Activated CD8-positive, alpha-beta memory T cell treated with anti-CD3 and anti-CD28 coated beads, Interleukin-2, amount 50 U/mL, for 48 hours (primary cell): Measurements from ENCODE around the gene PDCD6IP.
"Not testable (repeated sequence)": the region's sequence is repeated elsewhere in the genome, so short reads cannot be mapped to it uniquely, and the experiment has no call there.

ENCODE experiments used
- DNase-seq: peaks from one replicate; pipeline ENCODE4 v3.0.0-alpha.2; 2020

Gene PDCD6IP

DNA sequence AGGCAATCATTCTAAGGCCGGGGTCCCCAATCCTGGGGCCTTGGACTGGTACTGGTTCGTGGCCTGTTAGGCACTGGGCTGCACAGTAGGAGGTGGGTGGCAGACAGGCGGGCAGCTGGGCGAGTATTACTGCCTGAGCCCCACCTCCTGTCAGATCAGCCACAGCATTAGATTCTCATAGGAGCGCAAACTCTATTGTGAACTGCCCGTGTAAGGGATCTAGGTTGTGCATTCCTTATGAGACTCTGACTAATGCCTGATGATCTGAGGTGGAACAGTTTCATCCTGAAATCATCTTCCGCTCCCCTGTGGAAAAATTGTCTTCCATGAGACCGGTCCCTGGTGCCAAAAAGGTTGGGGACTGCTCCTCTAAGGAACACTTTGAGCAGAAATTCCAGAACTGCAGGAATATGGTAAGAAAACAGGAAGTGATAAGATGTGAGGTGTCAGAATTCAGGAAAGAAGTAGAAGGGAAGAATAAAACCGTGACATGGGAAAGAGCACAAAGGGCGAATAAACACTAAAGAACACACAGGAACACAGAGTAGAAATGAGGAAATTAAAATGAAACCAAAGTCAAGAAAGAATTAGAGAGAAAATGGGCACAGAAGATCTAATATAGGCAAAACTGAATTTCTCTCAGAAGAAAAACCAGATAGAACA lies 57.6 kb downstream of the PDCD6IP start:
- no peak for DNase-seq

DNA sequence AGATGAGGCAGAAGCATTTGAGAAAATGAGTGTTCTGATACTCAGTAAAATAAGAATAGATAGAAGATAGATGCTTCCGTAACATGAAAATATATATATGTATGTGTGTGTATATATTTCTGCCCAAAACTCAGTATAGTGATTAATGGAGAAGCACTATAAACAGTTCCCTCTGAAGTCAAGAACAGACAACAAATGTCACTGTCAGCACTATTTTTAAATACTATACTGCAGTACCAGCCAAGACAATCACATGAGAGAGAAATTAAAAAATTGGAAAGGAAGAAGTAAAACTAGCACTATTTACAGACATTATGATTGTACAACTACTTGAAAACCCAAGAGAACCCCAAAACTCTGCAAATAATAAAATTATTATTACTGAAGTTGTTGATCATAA lies 59.3 kb downstream of the PDCD6IP start:
- not testable (repeated sequence) for DNase-seq

DNA sequence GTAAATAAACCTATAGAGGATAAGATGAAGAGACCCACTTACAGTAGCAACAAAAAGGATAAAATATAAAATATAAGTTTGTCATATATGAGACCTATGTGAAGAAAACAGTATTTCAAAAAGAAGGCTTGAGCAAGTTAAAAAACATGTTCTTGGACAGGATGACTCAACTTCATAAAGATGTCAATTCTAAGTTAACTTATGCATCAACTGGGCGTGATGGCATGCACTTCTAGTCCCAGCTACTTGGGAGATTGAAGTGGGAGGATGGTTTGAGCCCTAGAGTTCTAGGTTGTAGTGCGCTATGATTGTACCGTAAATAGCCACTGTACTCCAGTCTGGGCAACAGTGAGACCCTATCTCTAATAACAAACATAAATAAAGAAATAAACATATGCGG lies 59.7 kb downstream of the PDCD6IP start:
- no peak for DNase-seq

DNA sequence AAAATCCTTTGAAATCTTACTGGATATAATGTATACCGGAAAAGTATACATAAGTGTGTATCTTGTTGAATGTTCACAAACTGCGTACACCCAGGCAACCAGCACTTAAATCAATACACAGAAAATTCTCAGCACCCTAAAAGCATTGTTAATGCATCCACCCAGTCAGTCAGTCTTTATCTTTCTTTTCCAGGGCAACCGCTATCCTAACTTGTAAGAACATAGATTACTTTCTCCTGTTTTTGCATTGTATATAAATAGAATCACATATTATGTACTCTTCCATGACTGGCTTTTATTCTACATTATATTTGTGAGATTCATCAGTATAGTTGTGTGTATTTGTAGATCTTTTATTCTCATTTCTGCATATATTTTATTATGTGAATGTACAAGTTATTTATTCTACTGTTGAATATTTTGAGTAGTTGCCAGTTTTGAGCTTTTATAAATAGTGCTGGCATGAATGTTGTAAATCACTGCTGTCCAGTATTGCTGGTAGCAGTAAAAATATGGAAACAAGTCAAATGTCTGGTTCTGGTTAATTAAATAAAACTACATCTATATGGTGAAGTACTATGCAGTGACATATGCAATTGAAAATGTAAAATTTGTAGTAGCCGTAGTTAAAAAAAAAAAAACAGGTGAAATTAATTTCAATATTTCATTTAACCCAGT lies 62.1 kb downstream of the PDCD6IP start:
- no peak for DNase-seq

DNA sequence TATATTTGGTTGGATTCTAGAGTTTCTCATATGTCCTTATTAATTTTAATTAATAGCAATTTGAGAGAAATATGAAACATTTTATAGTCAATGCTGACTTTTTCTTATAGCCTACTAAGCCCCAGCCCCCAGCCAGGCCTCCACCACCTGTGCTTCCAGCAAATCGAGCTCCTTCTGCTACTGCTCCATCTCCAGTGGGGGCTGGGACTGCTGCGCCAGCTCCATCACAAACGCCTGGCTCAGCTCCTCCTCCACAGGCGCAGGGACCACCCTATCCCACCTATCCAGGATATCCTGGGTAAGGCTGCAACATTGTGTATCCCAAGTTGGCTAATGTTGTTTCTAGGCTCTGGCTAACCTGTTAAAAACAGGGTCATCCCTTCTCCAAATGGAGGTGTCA lies 66.7 kb downstream of the PDCD6IP start:
- no peak for DNase-seq

DNA sequence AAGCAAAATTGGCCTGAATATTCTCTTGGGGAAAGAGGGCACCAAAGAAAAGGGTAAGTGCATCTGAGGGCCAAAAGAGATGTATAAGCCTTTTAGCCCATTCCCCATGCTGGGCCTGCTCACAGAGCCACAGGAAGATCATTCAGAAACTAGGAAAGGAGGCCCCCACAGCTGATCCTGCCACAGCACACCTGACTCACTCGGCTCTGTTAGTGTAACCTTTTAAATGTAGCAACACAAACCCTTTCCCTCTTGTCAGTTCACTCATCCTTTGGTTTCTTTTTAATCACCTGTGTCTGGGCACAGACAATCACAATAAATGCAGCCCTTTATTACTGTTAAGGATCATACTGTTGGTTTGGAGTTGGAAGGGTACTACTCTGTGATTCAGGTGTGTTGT lies 69.9 kb downstream of the PDCD6IP start:
- no peak for DNase-seq

DNA sequence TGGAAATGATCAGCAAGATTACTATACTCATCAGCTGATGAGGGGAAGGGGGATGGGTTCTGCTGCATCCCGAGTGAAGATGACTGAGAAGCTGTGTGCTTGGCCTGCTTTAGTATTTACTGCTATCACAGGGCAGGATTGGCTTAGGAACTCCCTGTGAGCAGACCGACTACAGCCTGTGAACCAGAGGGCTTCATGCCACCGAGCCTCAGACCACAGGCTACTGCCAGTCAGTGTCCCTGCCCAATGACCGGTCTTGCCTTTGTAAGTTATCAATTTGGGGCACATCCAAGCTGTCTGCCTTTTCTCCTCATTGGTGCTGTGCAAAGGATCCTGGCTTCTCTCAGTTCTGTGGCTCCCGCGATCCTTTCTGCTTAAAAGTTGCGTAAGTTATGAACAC lies 71.5 kb downstream of the PDCD6IP start:
- no peak for DNase-seq

DNA sequence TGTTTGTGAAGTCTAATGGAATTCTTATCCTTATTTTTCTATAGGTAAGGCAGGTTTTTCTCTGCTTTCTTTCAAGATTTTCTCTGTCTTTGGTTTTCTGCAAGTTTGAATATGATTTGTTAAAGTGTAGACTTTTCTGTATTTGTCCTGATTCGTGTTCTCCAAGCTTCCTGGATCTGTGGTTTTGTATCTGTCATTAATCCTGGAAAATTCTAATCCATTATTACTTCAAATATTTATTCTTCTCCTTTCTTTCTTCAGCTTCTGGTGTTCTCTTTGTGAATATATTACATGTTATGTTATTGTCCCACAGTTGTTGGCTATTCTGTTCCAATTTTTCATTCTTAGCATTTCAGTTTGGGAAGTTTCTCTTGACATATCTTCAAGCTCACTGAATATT lies 76.4 kb downstream of the PDCD6IP start:
- no peak for DNase-seq

DNA sequence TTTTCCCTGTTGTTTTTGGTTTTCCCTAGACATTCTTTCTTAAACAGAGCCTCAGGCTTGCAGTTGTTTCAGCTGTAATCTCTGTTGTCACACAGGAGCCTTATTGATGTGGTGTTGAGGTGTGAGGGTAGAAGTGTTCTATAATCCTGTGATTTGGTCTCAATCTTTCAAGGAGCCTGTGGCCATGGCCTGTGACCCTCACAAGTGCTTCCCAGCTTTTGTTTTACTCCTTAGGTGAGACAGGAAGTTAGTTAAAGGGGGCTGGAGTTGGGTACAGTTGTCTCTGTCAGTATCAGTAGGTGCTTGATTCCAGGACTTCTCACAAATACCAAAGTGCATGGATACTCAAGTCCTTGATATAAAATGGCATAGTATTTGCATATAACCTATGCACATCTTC lies 77.2 kb downstream of the PDCD6IP start:
- no peak for DNase-seq

DNA sequence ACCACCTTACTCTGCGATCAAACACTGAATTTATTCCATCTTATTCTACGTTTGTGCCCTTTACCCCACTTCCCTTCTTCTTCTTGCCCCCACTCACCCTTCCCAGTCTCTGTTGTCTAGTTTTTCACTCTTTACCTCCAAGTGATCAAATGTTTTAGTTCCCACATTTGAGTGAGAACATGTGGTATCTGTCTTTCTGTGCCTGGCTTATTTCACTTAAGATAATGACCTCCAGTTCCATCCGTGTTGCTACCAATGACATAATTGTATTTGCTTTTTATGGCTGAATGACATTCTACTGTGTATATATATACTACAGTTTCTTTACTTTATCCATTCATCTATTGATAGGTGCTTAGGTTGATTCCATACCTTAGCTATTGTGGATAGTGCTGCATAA lies 78.8 kb downstream of the PDCD6IP start:
- DNase-seq: no peak

DNA sequence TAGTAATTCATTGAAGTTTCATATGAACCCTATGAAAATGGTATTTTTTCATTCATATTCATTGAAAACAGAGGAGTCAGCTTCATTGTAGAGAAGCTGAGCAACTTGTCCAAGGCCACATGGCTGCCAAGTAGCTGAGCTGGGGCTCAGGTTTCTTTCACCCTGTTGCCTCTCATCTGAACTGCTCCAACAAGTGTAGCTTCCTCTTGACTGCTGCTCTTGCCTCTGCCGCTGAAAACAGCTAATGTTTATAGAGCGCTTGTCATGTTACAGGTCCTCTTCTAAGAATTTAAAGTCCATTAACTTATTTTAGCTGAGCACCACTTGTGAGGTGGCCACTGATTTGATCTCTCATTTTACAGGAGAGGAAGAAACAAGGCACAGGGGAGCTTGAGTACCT lies 81.1 kb downstream of the PDCD6IP start:
- no peak for DNase-seq

DNA sequence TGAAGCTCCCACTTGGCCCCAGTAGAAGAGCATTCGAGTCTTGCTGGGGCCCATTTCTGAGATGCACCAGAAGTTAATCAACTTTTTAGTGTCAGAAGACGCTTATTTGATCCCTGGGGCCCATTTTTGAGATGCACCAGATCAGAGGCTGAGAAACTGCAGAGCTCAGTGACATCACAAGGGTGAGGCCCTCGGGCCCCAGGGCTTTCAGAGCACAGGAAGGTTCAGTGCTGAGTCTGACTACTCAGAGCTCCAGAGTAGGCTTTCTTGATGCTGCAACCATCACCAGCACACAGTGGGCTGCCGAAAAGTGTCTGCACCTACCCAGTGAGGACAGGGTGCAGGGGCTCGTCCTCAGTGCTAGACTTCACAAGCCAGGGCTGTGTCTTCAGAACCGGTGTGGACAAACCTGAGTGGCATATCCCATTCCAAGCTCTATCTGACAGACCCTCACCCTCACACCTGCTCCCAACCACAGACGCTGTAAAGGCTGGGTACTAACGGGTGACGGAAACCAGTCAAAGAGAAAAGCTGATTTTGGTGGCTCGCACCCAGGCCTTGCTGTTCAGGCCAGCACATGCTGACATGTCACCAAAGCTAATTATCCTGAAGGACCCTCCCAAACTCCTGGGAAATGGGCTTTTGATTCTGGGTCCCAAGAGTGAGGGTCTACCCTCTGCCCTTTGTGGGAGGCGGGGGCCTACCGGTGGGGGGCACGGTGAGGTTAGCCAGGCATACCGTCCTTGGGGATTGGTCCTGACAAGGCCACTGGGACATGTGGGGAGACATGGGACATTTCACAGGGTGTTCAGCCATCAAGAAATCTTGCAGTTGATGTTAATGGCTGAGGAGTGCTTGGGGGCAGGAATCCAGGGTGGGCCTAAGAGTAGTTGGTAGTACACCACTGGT lies 83.0 kb downstream of the PDCD6IP start:
- DNase-seq: no peak

DNA sequence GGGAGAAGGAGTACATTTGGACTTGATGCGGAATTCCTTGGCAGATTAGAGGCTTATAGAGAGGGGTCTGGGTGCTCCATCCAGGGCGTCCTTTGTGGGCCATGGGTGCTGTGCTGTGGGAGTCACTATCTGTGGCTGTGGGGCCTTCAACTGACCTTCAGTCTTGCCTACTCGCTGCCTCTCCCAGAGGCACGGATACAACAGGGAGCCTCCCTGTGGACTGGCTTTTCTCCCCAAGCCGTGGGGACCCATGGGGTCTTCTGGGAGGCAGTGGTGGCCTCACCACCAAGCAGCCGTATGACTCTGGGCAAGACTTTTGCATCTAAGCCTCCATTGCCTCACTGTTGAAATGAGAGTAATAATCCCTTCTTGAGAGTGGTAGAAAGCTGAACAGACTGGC lies 83.9 kb downstream of the PDCD6IP start:
- DNase-seq: no peak

DNA sequence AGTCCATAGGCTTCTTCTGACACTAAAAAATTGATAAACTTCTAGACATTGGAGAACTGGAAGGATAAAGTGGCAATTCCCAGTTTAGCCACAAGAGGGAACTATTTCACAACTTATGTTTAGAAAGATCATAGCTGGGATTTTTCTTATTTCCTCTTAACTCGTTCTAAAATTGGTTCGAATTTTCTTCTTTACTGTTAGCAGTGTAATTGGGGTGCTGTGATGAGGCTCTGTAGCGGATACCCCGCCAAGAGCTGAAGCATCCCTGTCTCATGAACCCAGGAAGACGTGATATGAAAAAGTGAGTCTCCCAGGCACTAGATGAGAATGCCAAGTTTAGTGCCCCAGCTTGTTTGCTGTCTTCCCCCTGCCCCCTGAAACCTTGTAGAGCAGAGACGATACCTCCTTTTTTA lies 85.1 kb downstream of the PDCD6IP start:
- DNase-seq: no peak

DNA sequence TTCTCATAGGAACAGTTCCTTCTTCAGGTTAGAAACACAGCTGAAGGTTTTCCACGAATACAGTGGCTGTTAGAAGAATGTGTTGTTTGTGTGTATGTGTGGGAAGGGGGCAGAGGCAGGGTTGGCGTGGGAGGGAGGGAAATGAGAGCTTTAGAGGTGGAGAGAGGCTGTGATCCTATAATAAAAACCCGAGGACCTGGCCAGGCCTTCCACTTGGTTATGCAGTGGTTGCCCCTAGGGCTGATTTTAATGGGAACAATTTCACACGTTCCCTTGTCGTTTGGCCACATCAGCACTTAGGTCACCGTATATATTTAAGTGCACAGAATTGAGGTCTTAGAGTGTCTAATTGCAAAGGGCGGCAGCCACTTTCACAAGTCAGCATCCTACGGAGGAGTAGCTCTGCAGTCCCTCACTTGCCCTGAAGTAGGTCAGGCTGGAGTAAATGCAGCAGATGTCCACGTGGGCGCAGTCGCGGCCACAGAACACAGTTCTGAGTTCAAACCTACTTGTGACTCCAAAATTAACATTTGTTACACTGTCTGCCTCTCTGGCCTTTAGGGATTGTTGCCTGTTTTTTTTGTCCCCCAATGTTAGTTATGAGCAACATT lies 85.6 kb downstream of the PDCD6IP start:
- DNase-seq: no peak

DNA sequence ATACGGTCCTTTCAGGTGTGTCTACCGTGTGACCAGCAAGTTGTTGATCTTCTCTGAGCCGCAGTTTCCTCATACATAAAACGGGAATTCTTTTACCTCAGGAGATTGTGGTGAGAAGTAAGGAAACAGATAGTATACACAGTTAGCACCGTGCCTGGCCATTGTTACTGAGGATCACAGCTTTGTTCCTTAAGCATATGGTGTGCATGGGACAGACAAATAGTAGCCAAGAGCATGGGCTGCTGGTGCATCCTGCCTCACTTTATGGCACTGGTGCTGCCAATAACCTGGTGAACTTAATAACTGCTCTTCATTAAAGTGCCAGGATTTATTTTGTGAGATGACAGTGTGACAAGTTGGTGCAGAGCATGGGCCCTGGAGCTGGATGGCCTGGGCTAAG lies 86.3 kb downstream of the PDCD6IP start:
- DNase-seq: no peak

DNA sequence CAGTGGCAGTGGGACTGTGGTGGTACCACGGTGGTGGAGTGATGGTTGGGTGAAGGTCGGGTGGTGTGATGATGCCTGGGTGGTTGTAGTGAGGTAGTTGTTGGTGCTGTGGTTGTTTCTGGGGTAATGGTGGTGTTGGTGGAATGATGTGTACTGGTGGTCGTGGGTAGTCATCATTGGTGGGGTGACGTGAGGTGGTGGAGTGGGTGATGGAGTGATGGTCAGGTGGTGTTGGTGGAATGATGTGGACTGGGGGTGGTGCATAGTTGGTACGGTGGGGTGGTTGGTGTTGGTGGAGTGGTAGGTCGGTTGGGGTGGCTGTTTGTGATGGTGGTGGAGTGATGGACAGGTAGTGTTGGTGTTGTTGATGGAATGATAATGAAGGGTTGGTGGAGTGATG lies 87.1 kb downstream of the PDCD6IP start:
- no peak for DNase-seq

DNA sequence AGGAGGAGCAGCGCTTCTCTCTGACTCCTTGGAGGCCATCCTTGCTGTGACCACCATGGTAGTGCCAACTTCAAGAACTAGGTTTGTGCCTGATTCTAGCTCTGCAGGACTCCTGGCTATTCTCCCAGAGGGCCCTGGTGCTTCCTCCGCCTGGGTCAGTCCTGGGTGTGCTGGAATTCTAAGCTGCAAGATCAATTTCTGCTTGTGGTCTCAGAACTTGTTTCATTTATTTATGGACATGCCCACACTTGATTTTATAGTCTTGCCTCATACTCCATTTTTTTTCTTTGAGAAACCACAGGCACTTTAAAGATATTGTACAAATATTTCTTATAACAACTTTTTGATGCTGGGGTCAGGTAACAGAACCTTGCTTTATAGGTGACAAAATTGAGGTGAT lies 87.6 kb downstream of the PDCD6IP start:
- no peak for DNase-seq

DNA sequence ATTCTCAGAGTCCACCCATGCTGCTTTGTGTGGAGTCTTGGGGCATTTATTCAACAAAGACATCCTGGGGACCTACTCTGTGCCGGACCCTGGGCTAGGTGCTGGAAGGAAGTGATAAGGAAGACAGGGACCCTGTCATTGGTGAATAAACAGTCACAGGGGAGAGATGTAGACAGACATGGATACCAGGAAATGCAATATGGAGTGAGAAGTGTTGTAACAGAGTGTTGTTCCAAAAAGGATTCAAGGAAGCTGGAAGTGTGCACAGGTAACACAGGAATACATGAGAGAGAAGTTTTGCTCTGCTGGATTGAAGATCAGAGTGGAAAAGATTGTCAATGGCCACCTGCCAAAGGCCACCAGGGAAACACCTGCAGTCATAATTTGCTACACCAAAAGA lies 89.0 kb downstream of the PDCD6IP start:
- no peak for DNase-seq

DNA sequence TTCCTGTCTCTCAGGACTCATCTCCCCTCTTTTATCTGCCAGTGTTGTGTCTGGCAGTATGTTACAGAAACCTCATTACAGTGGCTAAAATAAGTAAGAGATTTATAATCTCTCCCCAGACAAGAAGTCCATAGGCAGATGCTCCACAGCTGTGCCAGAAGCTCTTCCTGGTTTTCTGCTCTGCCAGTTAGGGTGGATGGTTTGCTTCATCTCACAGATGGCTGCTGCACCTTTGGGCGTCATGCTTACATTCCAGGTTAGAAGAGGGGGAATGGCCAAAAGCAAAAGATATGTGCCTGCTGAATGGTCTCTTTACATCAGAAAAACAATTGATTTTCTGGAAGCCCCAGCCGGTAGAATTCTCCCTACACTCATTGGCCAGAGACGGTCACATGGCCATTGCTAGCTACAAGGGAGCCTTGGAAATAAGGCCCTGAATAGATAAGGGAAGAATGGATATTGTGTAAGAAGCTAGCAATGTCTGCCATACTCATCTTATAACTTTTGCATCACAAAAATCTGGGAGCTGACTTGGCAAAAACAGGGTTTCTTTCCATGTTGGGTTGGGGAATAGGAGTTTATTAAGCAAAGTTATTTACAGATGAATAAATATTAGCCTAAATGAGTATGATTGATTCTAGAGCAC lies 91.1 kb downstream of the PDCD6IP start:
- no peak for DNase-seq

DNA sequence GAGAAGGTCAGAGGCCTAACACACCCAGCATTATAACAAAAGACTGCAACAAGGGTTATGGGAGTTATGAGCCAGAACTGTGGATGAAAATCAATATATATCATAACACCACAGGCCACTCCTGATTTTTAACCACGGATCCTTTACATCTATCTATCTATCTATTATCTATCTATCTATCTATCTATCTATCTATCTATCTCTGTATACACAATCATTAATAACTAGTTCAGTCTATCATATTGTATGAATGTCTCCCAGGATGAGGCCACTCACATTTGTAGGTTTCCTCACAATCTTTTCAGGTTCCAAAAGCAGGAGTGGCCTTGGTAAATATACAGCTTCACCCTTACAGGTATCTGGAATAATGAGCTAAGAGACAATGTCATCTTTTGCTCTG lies 94.2 kb downstream of the PDCD6IP start:
- DNase-seq: no peak

DNA sequence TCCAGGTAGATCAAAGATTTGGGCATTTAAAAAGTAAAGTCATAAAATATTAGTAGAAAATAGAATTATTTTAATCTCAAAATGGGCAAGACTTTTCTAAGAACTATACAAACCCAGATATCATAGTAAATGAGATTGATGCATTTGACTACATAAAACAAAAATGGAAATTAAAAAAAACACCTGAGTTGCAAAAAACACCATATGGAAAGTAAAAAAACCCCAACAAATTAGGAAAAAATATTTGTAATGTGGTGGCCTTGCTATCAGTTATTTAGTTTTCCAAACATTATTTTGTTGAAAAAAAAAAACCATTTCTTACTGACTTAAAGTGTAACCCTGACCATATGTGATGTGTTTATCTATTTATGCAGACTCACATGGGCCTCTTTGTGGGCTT lies 97.2 kb downstream of the PDCD6IP start:
- DNase-seq: no peak

DNA sequence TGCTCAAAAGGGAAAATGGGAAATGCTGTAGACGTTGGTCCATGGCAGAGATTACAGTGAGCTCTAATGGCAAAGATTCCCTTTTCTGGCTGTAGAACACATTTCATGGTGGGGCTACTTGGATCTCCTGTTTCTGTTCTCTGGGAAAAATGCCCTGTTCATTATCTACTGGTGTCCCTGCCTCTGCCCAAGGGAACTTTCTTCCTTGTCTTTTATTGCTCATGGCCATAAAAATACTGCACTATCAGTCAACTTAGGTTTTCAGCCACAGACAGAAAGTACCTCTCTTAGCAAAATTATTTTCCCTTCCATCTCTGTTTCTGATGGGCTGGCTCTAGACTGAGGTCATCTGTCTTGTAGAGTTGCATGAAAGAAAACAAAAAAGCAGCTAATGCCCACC lies 98.9 kb downstream of the PDCD6IP start:
- no peak for DNase-seq
